GM18526 (cell line): Measurements from ENCODE around the gene INCA1.
A peak's percentile ranks its signal among the peaks of the same experiment; 100 is the strongest.

Experiments used
- POLR2A ChIP-seq: IDR thresholded peaks from 3 replicates; pipeline ENCODE4 v1.6.1; 2011; ENCODE audit not compliant: insufficient read length; ENCODE audit errors: extremely low read depth

Gene INCA1

GRCh38 chr17:4949321-4950074 is 47.8 kb downstream of the INCA1 start:
- TF ChIP-seq POLR2A: peak; percentile 52

DNA sequence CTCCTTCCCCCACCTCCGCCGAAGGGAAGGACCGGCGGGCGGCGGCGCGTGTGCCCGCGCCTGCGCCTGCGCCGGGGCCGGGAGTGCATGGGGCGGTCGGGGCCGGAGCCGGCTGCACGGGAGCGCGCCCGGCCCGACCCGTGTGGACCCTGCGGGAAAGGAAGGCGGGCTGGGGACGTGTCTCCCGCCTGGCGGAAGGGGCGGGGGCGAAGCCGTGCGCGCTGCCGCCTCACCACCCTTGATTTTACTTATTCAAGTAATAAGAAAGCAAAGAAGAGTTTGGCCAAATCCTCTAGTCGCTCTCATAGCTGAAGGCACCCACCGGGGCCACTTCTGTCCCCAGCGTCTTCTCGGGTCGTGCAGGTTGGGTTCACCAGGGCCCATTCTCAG is 48.4 kb downstream of the INCA1 start:
- TF ChIP-seq POLR2A: peak; percentile 44

DNA sequence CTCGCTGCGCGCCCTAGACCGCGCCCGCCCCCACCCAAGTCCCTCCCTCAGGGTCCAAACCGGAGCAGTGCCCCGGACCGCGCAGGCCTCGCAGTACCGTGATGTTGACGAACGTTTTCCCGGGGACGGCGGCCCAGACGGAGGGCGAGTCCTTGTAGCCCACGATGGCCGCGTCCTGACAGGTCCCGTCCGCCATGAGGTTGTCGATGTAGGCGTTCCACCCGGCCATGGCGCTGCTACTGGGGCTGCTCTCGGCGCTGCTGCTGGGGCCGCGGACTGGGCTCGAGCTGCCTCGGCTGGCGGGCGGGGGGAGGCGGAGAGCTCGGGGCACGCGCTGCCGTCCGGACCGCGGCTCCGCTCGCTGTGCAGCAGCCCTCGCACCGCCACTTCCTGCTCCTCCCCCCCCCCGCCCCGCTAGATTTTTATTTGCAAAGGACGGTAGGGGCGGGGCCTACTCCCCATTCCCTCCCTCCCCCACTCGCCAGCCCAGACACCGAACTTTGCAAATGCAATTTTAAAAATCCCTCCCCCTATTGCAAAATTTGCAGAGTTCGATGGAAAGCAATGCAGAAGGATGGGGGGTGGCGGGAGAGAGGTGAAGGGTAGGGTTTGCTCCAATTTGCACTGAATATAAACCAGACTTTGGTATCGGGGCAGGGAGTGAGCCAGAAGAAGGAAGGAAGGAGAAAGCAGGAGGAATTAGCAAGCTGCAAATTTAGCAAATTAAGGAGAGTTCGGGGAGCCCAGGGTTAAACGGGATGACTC is 49.0 kb downstream of the INCA1 start, which contains the start of gene PFN1:
TSS of gene PFN1 (minus strand) at position 365 of the 765 bp plus-strand sequence. CDS start at position 229, 136 bp downstream.
- TF ChIP-seq POLR2A: peak; percentile 96

- TF ChIP-seq POLR2A: peak; percentile 40
Measured at GRCh38 chr17:4947411-4948165, 49.7 kb downstream of the INCA1 start.

DNA sequence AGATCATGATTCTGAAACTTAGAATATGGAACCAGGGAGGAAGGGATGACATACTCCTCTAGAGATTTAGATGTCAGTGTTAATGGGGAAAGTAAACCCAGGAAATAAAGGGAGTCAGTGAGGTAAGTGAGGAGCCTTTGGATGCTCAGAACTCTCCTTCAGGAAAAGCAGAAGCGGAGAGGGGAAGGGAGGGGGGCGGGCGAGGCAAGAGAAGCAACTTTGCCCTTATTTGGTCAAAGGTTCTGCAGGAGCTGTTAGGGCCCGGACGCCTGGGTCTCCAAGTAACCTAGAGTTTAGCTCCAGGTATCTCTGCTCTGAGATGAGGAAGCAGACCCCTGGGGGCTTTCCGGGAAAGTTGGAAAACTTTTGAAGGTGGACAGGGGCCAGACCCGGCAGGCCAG is 50.3 kb downstream of the INCA1 start:
- TF ChIP-seq POLR2A: no peak

- TF ChIP-seq POLR2A: no peak
Measured at GRCh38 chr17:4946312-4946976, 50.9 kb downstream of the INCA1 start.

DNA sequence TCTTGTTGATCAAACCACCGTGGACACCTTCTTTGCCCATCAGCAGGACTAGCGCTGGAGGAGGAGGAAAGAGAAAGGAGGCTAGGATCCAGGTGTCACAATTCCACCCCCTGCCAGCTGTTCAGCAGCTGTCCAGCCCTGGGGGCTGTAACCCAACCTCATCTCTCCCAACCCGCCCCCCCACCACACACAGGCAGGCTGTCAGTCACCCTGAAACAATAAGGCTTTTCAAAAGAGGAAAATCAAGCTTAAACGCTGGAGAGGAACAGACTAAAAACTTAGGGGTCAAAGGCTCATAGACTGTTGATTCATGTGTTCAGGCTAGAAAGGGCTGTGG is 51.4 kb downstream of the INCA1 start:
- TF ChIP-seq POLR2A: no peak

- peak; percentile 50 for TF ChIP-seq POLR2A
Measured at GRCh38 chr17:4945176-4945943, 52.0 kb downstream of the INCA1 start.

DNA sequence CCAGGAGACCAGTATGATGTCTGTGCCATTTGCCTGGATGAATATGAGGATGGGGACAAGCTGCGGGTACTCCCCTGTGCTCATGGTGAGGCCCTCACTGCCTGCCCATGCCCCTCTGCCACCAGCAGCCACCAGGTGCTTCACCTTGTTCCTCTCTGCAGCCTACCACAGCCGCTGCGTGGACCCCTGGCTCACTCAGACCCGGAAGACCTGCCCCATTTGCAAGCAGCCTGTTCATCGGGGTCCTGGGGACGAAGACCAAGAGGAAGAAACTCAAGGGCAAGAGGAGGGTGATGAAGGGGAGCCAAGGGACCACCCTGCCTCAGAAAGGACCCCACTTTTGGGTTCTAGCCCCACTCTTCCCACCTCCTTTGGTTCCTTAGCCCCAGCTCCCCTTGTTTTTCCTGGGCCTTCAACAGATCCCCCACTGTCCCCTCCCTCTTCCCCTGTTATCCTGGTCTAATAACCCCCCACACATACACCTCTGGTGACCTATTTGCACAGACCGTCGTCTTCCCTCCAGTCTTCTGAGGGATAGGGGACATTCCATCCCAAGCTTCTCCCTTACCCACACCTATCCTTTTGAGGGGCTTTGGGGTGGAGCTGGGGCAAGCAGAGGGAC is 52.7 kb downstream of the INCA1 start:
- TF ChIP-seq POLR2A: peak; percentile 27

DNA sequence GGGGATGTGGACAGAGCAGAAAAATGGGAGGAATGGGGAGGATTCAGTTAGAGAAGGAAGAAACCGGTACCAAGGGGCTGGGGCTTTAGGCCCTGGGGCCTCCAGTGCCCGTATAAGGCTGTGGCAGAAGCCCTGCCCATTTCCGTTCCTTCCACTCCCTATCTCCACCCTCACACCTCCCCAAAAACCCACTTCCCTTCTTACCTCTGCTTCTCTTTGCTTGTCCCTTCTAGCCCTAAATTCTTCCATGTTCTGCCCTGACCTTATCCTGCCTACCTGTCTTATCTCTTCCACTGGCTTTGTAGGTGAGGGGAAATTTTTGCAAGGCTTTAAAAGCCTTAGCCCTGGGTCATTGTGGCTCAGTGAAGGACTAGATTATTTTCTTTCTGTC is 53.2 kb downstream of the INCA1 start:
- TF ChIP-seq POLR2A: no peak

GRCh38 chr17:4942760-4943508 is 54.4 kb downstream of the INCA1 start:
- no peak for TF ChIP-seq POLR2A

- no peak for TF ChIP-seq POLR2A
Measured at GRCh38 chr17:4941319-4941610, 56.1 kb downstream of the INCA1 start.

DNA sequence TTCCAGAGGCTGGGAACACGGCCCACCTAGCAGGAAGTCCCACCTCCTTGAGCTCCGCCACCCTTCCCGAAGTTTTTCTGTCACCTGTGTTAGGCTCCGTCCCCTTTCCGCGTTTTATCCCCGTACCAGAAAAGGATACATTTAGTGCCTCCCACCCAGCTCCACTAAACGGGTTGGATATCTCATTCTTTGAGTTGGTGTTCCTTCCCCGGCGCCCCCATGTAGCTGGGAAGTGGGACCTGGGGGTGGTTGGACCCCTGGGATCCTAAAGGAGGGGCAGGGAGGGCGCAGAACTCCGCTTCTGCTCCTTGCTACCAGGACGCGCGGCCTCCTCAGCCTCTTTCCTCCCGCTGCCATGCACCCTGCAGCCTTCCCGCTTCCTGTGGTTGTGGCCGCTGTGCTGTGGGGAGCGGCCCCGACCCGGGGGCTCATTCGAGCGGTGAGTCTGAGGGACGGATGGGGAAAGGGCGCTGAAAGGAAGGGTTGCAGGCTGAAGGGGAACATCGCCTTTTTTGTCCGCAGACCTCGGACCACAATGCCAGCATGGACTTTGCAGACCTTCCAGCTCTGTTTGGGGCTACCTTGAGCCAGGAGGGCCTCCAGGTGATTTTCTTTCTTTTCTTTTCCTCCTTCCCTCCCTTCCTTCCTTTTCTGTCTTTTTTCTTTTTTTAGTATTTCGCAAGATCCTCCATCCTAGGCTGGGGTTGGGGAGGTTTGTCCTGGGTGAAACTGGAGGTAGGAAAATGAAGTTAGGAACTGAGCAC is 56.6 kb downstream of the INCA1 start:
- no peak for TF ChIP-seq POLR2A
